Fibroblast of villous mesenchyme (primary cell): ENCODE data around the gene GPR18. TPM values are rescaled to one million over a fixed set of nuclear protein-coding genes. Genes with fewer than 3 reads are reported as not detected.
A peak's percentile ranks its signal among the peaks of the same experiment; 100 is the strongest.

Source experiments
- DNase-seq: peaks from one replicate; pipeline ENCODE4 v3.0.0-alpha.2; 2010; ENCODE audit warnings: low read depth
- H3K4me3 ChIP-seq: 2 replicates; pipeline ENCODE4 v1.5.1; 2011; ENCODE audit warnings: low read depth, mild to moderate bottlenecking, low read length
- total RNA-seq: library from RNA; depleted of rRNA; stranded (reverse); fragments of >200 nt; gene quantifications from 2 replicates; pipeline ENCODE4 v1.2.3, GENCODE V29; 2012
- TF ChIP-seq, protein P1 (sequence below): IDR thresholded peaks from 2 replicates; pipeline ENCODE4 v1.5.1; 2012; ENCODE audit warnings: low read depth, mild to moderate bottlenecking, low read length; ENCODE audit not compliant: insufficient read depth

GPR18 gene
- total RNA-seq, 1 donor, result not detected

DNA sequence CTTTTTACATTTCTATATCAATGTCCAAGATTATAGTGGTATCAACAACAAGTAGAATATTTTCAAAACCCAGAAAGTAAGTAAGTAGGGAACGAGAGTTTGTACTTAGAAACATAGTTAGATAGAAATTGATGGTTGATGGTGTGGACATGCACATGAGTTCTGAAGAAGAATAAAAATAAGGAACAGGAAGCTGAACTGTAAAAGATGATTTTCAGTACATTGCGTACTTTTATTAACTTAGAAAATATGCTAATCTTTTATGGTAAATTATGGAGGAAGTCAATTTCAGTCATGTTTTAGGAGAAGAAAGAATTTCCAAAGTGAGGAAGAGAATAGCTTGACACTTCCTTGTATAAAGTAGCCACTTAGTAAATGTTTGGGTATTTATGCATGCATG is 12.3 kb upstream of the GPR18 start:
- DNase-seq, result no peak
- no peak overlapping the region for H3K4me3 ChIP-seq
- TF ChIP-seq, protein P1, sequence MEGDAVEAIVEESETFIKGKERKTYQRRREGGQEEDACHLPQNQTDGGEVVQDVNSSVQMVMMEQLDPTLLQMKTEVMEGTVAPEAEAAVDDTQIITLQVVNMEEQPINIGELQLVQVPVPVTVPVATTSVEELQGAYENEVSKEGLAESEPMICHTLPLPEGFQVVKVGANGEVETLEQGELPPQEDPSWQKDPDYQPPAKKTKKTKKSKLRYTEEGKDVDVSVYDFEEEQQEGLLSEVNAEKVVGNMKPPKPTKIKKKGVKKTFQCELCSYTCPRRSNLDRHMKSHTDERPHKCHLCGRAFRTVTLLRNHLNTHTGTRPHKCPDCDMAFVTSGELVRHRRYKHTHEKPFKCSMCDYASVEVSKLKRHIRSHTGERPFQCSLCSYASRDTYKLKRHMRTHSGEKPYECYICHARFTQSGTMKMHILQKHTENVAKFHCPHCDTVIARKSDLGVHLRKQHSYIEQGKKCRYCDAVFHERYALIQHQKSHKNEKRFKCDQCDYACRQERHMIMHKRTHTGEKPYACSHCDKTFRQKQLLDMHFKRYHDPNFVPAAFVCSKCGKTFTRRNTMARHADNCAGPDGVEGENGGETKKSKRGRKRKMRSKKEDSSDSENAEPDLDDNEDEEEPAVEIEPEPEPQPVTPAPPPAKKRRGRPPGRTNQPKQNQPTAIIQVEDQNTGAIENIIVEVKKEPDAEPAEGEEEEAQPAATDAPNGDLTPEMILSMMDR, result no peak

DNA sequence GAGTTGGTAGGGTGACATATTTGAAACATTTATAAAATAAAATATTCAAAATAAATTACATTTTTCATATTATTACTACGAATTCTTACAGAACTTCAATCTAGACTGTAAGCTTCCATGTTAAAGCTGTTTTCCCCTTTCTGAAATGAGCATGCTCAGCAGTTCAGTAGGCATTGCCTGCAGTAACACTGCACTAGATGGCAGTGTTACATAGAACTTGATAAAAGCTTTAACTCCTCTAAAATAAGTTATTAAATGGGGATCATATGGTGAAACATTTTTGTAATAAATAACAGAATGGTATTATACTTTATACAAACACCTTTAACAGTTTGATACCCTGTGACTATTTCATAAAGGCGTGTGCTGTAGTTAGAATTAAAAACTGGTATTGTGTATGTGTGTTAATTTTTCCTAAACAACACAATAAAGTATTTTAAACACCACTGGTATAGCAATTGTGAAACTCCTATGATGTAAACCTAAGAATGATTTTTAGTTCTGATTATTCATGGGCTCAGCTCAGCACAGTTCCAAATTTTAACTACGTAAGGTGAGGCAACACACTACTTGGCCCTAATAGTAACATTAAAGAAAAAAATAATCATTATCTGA is 11.6 kb upstream of the GPR18 start:
- TF ChIP-seq, protein P1, result peak; percentile 79
- peak; percentile 80 for DNase-seq
- H3K4me3 ChIP-seq, result no peak overlapping the region

DNA sequence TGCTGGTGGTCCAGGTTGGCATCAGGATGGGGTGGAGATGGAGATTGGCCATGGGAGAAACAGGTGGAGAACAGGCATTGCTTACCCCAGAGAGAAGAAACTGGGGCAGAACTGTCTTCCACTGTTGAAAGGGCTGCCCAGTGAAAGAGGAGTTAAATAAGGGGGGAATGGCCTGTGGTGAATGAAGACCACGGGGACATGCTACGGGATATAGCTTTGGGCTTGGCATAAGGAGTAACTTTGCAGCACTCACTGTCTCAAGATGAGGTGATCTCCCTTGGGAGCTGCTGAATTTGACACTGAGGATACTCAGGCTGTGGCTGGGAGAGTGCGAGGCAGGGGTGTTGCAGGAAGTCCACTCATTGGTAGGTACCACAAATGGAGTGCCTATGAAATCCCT is 10.6 kb upstream of the GPR18 start:
- TF ChIP-seq, protein P1, result no peak
- H3K4me3 ChIP-seq, result no peak overlapping the region
- no peak for DNase-seq

DNA sequence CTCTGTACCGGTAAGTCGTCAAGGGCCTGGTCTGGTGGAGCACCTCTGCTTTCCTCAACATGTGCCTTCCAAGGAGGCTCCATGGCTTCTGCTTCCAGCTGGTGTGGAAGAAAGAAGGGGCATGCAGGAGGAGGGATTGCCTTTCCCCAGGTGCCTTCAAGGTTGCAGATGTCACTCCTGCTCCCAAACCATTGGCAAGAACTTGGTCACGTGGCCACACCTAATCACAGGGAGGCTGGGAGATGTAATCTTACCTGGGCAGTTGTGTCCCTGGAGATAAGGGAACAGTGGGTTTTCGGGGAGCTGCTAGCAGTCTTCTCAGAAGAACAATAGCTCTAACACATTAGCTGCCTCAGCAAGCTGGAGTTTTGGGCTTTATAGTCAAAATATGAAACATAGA is 9.7 kb upstream of the GPR18 start:
- TF ChIP-seq, protein P1, result no peak
- no peak overlapping the region for H3K4me3 ChIP-seq
- no peak for DNase-seq

DNA sequence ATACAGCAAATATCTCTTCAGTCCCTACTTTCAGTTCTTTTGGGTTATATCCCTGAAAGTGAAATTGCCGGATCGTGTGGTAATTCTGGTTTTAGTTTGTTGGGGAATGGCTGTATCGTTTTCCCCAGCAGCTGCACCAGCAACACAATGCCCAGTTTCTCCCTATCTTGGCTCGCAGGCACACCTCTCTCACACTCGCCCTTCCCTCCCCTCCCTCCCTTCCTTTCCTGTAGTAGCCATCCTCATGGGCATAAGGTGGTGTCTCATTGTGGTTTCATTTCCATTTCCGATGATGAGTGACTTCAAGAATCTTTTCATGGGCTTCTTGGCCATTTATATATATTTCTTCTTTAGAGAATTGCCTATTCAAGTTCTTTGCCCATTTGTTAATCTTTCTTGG is 8.6 kb upstream of the GPR18 start:
- TF ChIP-seq, protein P1, result no peak
- H3K4me3 ChIP-seq, result no peak overlapping the region
- DNase-seq, result no peak

DNA sequence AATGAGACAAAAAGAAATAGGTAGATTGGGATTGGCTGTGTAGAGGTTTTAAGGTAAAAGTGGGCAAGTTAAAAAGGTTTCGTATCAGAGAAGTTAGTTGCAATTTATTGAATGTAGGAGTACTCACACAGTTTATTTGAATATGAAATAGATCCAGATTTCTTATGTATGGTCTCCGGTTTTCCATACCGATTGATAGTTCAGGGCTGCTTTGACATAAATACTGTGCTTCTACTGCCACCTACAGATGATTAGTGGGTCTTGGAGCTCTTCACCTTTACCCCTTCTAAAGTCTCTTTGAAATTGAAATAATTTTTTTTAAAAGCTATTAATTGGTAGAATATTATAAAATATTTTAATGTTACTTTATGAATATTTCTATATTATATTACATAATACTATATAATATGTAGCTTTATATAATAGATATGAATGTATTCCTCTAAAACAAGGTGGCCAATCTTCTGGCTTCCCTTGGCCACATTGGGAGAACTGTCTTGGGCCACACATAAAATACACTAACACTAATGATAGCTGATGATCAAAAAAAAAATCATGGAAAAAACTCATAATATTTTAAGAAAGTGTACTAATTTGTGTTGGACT is 7.7 kb upstream of the GPR18 start:
- H3K4me3 ChIP-seq, result no peak overlapping the region
- peak; percentile 67 for DNase-seq
- TF ChIP-seq, protein P1, result peak; percentile 59
